ENCODE results near the gene GPAM.
"Not testable (repeated sequence)": the region's sequence is repeated elsewhere in the genome, so short reads cannot be mapped to it uniquely, and the experiment has no call there.

Gene GPAM

DNA sequence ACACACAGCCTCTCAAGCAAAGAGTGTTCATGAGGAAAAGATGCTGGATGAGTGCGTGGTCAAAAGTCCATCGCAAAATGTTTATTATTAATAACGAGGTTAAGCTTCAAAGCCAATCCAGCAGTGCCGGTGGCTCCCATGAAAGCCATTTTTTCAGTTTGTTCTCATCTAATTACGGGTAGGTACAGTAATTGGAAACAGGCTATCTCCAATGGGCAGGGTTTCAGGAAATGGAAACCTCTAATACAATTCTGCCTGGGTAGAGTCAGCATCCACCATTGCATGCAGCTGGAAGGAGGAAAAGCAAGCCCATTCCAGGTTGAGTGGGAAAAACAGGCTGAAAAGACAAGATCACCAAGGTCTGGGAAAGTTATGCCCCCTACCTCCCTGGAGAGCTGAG is 57.4 kb downstream of the GPAM start:
- DNase-seq, result no peak

DNA sequence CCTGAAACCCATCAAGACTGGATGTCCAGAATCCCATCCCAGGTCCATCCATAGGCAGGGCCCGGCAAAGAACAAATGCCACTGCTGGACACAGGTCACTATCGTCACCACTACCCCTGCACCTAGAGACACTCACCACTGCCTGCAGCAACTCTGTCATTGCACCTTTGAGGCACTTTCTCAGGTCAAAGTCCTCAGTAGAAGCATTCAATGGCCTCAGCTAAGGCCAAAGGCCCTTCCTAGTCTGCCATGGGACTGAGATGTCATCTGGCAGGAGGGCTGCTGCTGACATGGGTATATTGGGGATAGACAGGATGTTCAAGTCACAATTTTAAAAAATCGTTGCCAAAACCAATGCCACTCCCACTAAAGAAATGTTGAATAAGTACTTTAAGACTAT is 58.7 kb downstream of the GPAM start:
- DNase-seq, result no peak

DNA sequence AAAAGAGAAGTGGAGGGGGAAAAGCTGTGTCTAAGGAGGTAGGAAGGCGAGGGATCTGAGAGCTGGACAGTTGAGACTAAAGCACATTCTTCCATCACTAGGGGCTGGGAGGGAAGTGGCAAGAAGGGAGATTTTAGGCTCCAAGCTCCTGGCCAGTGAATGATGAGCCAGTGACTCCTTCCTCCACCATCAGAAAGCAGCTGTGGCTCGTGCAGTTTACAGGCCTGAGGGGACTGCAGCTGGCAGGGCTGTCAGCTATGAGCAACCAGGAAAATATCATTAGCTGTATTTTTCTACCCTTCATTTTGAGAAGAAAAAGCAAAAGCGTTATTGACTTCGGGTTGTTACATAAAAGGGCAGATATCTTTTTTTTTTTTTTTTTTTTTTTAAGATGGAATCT is 60.7 kb downstream of the GPAM start:
- DNase-seq, result no peak

- DNase-seq, result no peak
These were observed 63.1 kb downstream of the GPAM start for GRCh38 chr10:112120491-112120890.

DNA sequence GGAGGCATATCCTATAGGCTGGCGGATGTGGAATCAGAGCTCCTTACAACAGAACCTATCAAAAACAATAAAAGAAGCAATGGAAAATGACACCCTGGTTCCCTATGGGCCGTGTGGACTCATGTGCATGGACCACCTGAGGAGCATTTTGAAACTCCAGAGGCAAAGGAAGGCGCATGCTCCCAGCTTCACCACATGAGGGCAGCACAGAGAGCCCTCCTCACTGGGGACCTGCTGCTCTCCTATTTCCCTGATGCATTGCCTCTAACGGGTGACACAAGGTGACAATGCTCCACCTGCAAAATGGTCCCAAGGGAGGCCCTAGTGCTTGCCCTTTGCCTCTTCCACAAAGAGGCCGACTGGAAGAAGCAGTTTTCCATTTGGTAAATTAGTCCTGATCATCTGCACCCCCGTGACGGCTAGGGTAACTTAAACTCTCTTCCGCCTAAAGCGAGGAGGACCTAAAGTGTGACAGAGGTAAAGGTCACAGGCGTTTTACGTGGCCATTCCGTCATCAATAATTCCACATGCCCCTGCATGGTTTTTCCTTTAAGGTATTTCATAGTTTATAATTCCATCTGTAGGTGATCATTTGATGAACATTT is 67.7 kb downstream of the GPAM start:
- DNase-seq, result peak; percentile 32

DNA sequence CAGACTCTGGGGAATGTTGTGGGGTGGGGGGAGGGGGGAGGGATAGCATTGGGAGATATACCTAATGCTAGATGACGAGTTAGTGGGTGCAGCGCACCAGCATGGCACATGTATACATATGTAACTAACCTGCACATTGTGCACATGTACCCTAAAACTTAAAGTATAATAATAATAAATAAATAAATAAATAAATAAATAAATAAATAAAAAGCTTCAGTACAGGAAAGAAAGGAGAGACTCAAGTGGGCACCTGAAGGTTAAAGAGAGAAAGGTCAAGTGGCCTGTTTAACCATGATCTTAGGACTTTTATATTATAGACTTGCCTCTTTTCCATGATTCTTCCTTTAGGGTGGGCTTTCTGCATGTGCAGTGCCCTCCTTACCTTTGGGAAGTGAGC is 73.8 kb downstream of the GPAM start:
- not testable (repeated sequence) for DNase-seq
